Vagina (tissue), 2 donors: ENCODE results near the gene B4GALNT4. TPM values are rescaled to one million over a fixed set of nuclear protein-coding genes. Genes with fewer than 3 reads are reported as not detected.

ENCODE experiments used
- DNase-seq, 2 donors: peaks; one replicate each; pipeline ENCODE4 v3.0.0-alpha.2; 2017; ENCODE audit errors: extremely low spot score in 2 of 2
- H3K27ac ChIP-seq: fragments of 200-600 bp; sonication (generic); one replicate; pipeline ENCODE4 v1.5.1; 2019
- H3K27me3 ChIP-seq: fragments of 200-600 bp; sonication (generic); one replicate; pipeline ENCODE4 v1.5.1; 2019
- H3K36me3 ChIP-seq, 2 donors: fragments of 200-600 bp; sonication (generic); one replicate each; pipeline ENCODE4 v1.5.1; 2017 to 2019
- H3K4me1 ChIP-seq: fragments of 200-600 bp; sonication (generic); one replicate; pipeline ENCODE4 v1.5.1; 2019
- H3K4me3 ChIP-seq, 2 donors: fragments of 200-600 bp; sonication (generic); 1 replicate in 1 of 2; 2 replicates in 1 of 2; pipeline ENCODE4 v1.5.1; 2016 to 2019
- H3K9me3 ChIP-seq: fragments of 200-600 bp; sonication (generic); one replicate; pipeline ENCODE4 v1.5.1; 2019
- POLR2A ChIP-seq, 2 donors: fragments of 450-650 bp; IDR thresholded peaks; one replicate each; pipeline ENCODE4 v1.6.1; 2017; ENCODE audit warnings: antibody characterized with exemption in 2 of 2, mild to moderate bottlenecking in 2 of 2, moderate library complexity in 2 of 2
- POLR2AphosphoS5 ChIP-seq, 2 donors: sonication (generic); formaldehyde crosslinking; IDR thresholded peaks; one replicate each; pipeline ENCODE4 v1.9.0; 2017; ENCODE audit warnings: antibody characterized with exemption in 2 of 2, mild to moderate bottlenecking in 2 of 2, low read depth in 1 of 2; ENCODE audit not compliant: insufficient read depth in 1 of 2
- intact Hi-C: fragments of 100-400 bp; cut with DNase I; formaldehyde crosslinking; loops from one replicate; pipeline ENCODE4 v1.15.1; 2023
- total RNA-seq: library from RNA; depleted of rRNA; stranded (reverse); fragments of >200 nt; gene quantifications from one replicate; pipeline ENCODE4 v1.2.3, GENCODE V29; 2016
- TF ChIP-seq, protein P1 (sequence below), 3 experiments: fragments of 450-650 bp in 2 of 3; fragments of 200-600 bp in 1 of 3; sonication (generic) in 1 of 3; IDR thresholded peaks; one replicate each; pipeline ENCODE4 v1.5.1; 2017 to 2019; ENCODE audit warnings: antibody characterized with exemption in 3 of 3, mild to moderate bottlenecking in 2 of 3, moderate library complexity in 2 of 3

The B4GALNT4 gene
- total RNA-seq, 1 donor from 2014 or later = 15.5 TPM

DNA sequence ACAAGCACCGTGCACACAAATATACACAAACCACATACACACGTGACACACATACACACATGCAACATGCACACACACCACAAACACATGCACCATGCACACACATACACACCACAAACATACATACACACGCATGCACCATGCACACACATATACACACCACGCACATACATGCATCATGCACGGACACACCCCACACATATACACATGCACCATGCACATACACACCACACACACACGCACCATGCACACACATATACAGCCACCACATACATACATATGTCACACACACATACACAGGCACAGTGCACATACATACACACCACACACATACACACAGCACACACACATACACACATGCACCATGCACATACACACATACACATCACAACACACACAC lies 12.7 kb upstream of the B4GALNT4 start:
- TF ChIP-seq POLR2AphosphoS5 (IDR thresholded peaks at IDR 0.05; ENCODE audit: insufficient read depth in 1 of 2, low read depth in 1 of 2) = no peak
- TF ChIP-seq POLR2A (IDR thresholded peaks at IDR 0.05) = no peak
- TF ChIP-seq, protein P1, sequence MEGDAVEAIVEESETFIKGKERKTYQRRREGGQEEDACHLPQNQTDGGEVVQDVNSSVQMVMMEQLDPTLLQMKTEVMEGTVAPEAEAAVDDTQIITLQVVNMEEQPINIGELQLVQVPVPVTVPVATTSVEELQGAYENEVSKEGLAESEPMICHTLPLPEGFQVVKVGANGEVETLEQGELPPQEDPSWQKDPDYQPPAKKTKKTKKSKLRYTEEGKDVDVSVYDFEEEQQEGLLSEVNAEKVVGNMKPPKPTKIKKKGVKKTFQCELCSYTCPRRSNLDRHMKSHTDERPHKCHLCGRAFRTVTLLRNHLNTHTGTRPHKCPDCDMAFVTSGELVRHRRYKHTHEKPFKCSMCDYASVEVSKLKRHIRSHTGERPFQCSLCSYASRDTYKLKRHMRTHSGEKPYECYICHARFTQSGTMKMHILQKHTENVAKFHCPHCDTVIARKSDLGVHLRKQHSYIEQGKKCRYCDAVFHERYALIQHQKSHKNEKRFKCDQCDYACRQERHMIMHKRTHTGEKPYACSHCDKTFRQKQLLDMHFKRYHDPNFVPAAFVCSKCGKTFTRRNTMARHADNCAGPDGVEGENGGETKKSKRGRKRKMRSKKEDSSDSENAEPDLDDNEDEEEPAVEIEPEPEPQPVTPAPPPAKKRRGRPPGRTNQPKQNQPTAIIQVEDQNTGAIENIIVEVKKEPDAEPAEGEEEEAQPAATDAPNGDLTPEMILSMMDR (IDR thresholded peaks at IDR 0.05) = no peak
- Histone ChIP-seq H3K4me1 (peaks cover 32% of the 10 kb centered on the region), H3K27me3 (no peaks in the 10 kb centered on the region), H3K36me3 (no peaks in the 10 kb centered on the region), H3K9me3 (no peaks in the 10 kb centered on the region), H3K4me3 (no peak overlapping the region), H3K27ac (no peak overlapping the region)
- no peak for DNase-seq
- intact Hi-C loops = loop anchor here (5.0 kb wide), 3 partner anchors 49 to 161 kb away; partner anchors contain the start of genes BET1L, IFITM2 and RIC8A

DNA sequence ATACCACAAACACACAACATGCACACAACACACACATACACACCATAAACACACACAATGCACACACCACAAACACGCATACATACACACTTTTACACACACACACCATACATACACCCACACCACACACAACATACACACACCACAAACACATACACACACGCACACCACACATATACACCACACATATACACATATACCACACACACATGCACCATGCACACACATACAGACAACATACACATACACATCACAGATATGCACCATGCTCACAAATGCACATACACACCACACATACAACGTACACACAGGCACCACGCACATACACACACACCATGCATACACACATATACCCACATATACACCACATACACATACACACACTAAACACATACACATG lies 11.7 kb upstream of the B4GALNT4 start:
- peaks cover 25% of the 10 kb centered on the region for H3K4me1 ChIP-seq
- H3K4me3 ChIP-seq = no peak overlapping the region
- no peaks in the 10 kb centered on the region for H3K9me3 ChIP-seq
- no peak for DNase-seq
- TF ChIP-seq POLR2A (IDR thresholded peaks at IDR 0.05) = no peak
- TF ChIP-seq, protein P1 (IDR thresholded peaks at IDR 0.05) = no peak
- no peak for TF ChIP-seq POLR2AphosphoS5 (IDR thresholded peaks at IDR 0.05; ENCODE audit: insufficient read depth in 1 of 2, low read depth in 1 of 2)
- no peak overlapping the region for H3K27ac ChIP-seq
- intact Hi-C loops = loop anchor here (5.0 kb wide), 3 partner anchors 50 to 160 kb away; partner anchors contain the start of genes BET1L, IFITM2 and RIC8A
- no peaks in the 10 kb centered on the region for H3K36me3 ChIP-seq
- H3K27me3 ChIP-seq = no peaks in the 10 kb centered on the region

DNA sequence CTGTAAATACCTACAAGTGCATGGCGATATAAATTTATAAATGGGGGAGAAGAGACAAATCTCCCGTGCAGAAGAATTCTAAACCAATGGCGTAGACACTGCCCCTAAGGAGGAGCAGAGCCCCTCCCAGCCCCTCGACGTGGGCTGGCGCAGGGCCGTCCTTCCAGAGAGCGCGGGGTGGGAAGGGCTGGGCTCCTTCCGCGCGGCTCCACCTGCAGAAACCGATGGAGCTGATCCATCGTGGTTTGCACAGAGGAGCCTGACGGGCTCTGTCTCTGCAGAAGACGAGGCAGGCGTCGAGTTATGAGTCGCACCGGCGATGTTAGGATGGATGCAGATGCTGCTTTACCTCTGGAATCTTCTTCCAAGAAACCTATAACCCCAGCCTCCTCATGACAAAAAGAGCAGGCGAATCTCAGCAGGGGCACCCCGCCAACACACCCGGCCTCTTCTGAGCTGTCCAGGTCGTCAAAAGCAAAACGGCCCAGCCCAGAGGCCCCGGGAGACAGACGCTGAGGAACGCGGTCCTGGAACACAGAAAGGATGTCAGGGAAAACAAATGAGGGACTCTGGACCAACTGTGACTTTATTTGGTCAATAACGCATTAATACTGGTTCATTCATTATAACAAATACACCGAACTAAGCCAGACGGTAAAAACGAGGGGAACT lies 11.0 kb upstream of the B4GALNT4 start:
- no peak overlapping the region for H3K4me3 ChIP-seq
- intact Hi-C loops = loop anchor here (5.0 kb wide), 3 partner anchors 51 to 159 kb away; partner anchors contain the start of genes BET1L, IFITM2 and RIC8A
- no peak overlapping the region for H3K27ac ChIP-seq

DNA sequence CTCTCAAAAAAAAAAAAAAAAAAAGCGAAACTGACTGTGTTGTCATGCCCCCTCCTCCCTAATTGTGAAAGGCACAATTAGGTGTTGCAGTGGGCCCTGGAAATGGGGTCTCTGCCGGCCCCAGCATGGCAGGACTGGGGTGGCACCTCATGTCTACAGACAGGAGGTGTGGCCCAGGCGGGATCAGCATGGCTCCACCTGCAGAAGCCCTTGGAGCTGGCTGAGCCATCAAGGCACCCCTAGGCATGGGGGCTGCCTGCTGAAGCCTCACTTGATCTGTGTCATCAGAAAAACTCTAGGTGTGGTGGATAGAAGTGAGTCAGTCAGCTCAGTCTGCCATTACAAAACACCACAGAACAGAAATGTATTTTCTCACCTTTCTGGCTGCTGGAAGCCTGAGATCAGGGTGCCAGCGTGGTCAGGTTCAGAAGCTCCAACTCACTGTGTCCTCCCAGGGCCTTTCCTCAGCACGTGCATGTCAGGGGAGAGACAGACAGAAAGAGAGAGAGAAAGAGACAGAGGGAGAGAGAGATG lies 10.1 kb upstream of the B4GALNT4 start:
- TF ChIP-seq, protein P1 (IDR thresholded peaks at IDR 0.05) = no peak
- TF ChIP-seq POLR2AphosphoS5 (IDR thresholded peaks at IDR 0.05; ENCODE audit: insufficient read depth in 1 of 2, low read depth in 1 of 2) (no peak), POLR2A (IDR thresholded peaks at IDR 0.05) (no peak)
- H3K4me3 ChIP-seq = no peak overlapping the region
- H3K27ac ChIP-seq = no peak overlapping the region
- H3K4me1 ChIP-seq = peaks cover 10% of the 10 kb centered on the region
- intact Hi-C loops = loop anchor here (5.0 kb wide), 3 partner anchors 52 to 158 kb away; partner anchors contain the start of genes BET1L, IFITM2 and RIC8A
- H3K36me3 ChIP-seq = no peaks in the 10 kb centered on the region
- no peaks in the 10 kb centered on the region for H3K9me3 ChIP-seq
- H3K27me3 ChIP-seq = no peaks in the 10 kb centered on the region
- no peak for DNase-seq

More for the DNA sequence above, 11.0 kb upstream of the B4GALNT4 start:
- DNase-seq = no peak
- no peaks in the 10 kb centered on the region for H3K27me3 ChIP-seq
- no peaks in the 10 kb centered on the region for H3K36me3 ChIP-seq
- no peaks in the 10 kb centered on the region for H3K9me3 ChIP-seq
- peaks cover 18% of the 10 kb centered on the region for H3K4me1 ChIP-seq
- TF ChIP-seq POLR2A (IDR thresholded peaks at IDR 0.05) = no peak
- TF ChIP-seq, protein P1 (IDR thresholded peaks at IDR 0.05) = no peak
- TF ChIP-seq POLR2AphosphoS5 (IDR thresholded peaks at IDR 0.05; ENCODE audit: insufficient read depth in 1 of 2, low read depth in 1 of 2) = no peak
